Colonic mucosa (tissue), 4 donors: ENCODE measurements around the gene HSPB7. TPM values are rescaled to one million over a fixed set of nuclear protein-coding genes. Genes with fewer than 3 reads are reported as not detected.

Source experiments
- DNase-seq: peaks from one replicate; pipeline ENCODE4 v3.0.0-alpha.2; 2020
- H3K27ac ChIP-seq: fragments of 200-600 bp; one replicate; pipeline ENCODE4 v1.8.0; 2021
- H3K27me3 ChIP-seq: fragments of 200-600 bp; one replicate; pipeline ENCODE4 v1.8.0; 2021
- H3K36me3 ChIP-seq: fragments of 200-600 bp; one replicate; pipeline ENCODE4 v1.8.0; 2021
- H3K4me1 ChIP-seq: fragments of 200-600 bp; one replicate; pipeline ENCODE4 v1.8.0; 2021; ENCODE audit warnings: mild to moderate bottlenecking
- H3K4me3 ChIP-seq: fragments of 200-600 bp; one replicate; pipeline ENCODE4 v1.8.0; 2021
- H3K9ac ChIP-seq, 2 donors: one replicate each; pipeline ENCODE4 v1.7.0; 2013; ENCODE audit warnings: control low read depth in 2 of 2, low read depth in 2 of 2, low read length in 2 of 2
- H3K9me3 ChIP-seq: fragments of 200-600 bp; one replicate; pipeline ENCODE4 v1.8.0; 2021
- CTCF ChIP-seq: fragments of 200-600 bp; IDR thresholded peaks from one replicate; pipeline ENCODE4 v1.8.0; 2022; ENCODE audit warnings: antibody characterized with exemption, mild to moderate bottlenecking
- intact Hi-C: fragments of 100-400 bp; cut with DNase I; formaldehyde crosslinking; loops from one replicate; pipeline ENCODE4 v1.14.1; 2022
- total RNA-seq, 2 donors: library from RNA; stranded (reverse); fragmentation: NEBNext Ultra II Directional in 1 of 2; extraction: Animal tissue kit (Norgen Biotek cat#: 25700) in 1 of 2; gene quantifications; one replicate each; pipeline ENCODE4 v1.2.1, GENCODE V29; 2021
- donor health status: healthy.
- donor health status: DM: no; HTN: no; CAD: no.
- donor health status: DM: no; HTN: no; CAD: no.

HSPB7 gene
- total RNA-seq, 2 donors from 2014 or later = 1.1 to 12.7 TPM

GRCh38 chr1:15992582-15993500 is 25.0 kb downstream of the HSPB7 start:
- Histone ChIP-seq H3K9me3 (no peaks in the 10 kb centered on the region), H3K27ac (no peak overlapping the region), H3K4me3 (no peak overlapping the region), H3K9ac (no peak overlapping the region), H3K4me1 (no peaks in the 10 kb centered on the region), H3K27me3 (no peaks in the 10 kb centered on the region), H3K36me3 (no peaks in the 10 kb centered on the region)
- DNase-seq = no peak
- TF ChIP-seq CTCF = no peak
- intact Hi-C loops = loop anchor here (5.0 kb wide), 1 partner anchor 176 kb away; no protein-coding TSS in a partner anchor

GRCh38 chr1:15992187-15992553 is 25.7 kb downstream of the HSPB7 start:
- TF ChIP-seq CTCF = no peak
- no peaks in the 10 kb centered on the region for H3K4me1 ChIP-seq
- H3K4me3 ChIP-seq = no peak overlapping the region
- no peak for DNase-seq
- H3K27me3 ChIP-seq = no peaks in the 10 kb centered on the region
- H3K27ac ChIP-seq = no peak overlapping the region
- H3K9me3 ChIP-seq = no peaks in the 10 kb centered on the region
- intact Hi-C loops = loop anchor here (5.0 kb wide), 1 partner anchor 175 kb away; no protein-coding TSS in a partner anchor
- no peaks in the 10 kb centered on the region for H3K36me3 ChIP-seq
- H3K9ac ChIP-seq = no peak overlapping the region

GRCh38 chr1:15991427-15992186 is 26.2 kb downstream of the HSPB7 start:
- no peak for DNase-seq
- Histone ChIP-seq H3K36me3 (no peaks in the 10 kb centered on the region), H3K9ac (no peak overlapping the region), H3K27ac (no peak overlapping the region), H3K4me3 (no peak overlapping the region), H3K4me1 (no peaks in the 10 kb centered on the region), H3K9me3 (no peaks in the 10 kb centered on the region), H3K27me3 (no peaks in the 10 kb centered on the region)
- TF ChIP-seq CTCF = no peak
- intact Hi-C loops = loop anchor here (5.0 kb wide), 1 partner anchor 174 kb away; no protein-coding TSS in a partner anchor

GRCh38 chr1:15989776-15990175 is 28.1 kb downstream of the HSPB7 start:
- intact Hi-C loops = loop anchor here (5.0 kb wide), 1 partner anchor 172 kb away; no protein-coding TSS in a partner anchor
- H3K27ac ChIP-seq = no peak overlapping the region
- H3K36me3 ChIP-seq = no peaks in the 10 kb centered on the region
- no peaks in the 10 kb centered on the region for H3K27me3 ChIP-seq
- H3K9ac ChIP-seq = no peak overlapping the region
- no peak for TF ChIP-seq CTCF
- no peaks in the 10 kb centered on the region for H3K9me3 ChIP-seq
- DNase-seq = no peak
- no peaks in the 10 kb centered on the region for H3K4me1 ChIP-seq
- H3K4me3 ChIP-seq = no peak overlapping the region

GRCh38 chr1:15988856-15989736 is 28.7 kb downstream of the HSPB7 start:
- intact Hi-C loops = no loop called here
- no peak overlapping the region for H3K9ac ChIP-seq
- TF ChIP-seq CTCF = no peak
- H3K27me3 ChIP-seq = no peaks in the 10 kb centered on the region
- no peaks in the 10 kb centered on the region for H3K4me1 ChIP-seq
- H3K9me3 ChIP-seq = no peaks in the 10 kb centered on the region
- no peak overlapping the region for H3K27ac ChIP-seq
- no peak overlapping the region for H3K4me3 ChIP-seq
- H3K36me3 ChIP-seq = no peaks in the 10 kb centered on the region
- DNase-seq = no peak
